Parathyroid adenoma (tissue), 2 donors: ENCODE results near the gene FDX1.

Experiments
- H2AFZ ChIP-seq: fragments of 300-600 bp; sonication (generic); one replicate; pipeline ENCODE4 v1.7.0; 2017; ENCODE audit warnings: antibody characterized with exemption, mild to moderate bottlenecking
- H3K27ac ChIP-seq: fragments of 300-600 bp; sonication (generic); one replicate; pipeline ENCODE4 v1.7.0; 2017
- H3K27me3 ChIP-seq: fragments of 300-600 bp; sonication (generic); one replicate; pipeline ENCODE4 v1.7.0; 2017; ENCODE audit warnings: low read length; ENCODE audit not compliant: control insufficient read depth, insufficient read depth
- H3K36me3 ChIP-seq: fragments of 300-600 bp; sonication (generic); one replicate; pipeline ENCODE4 v1.7.0; 2017; ENCODE audit warnings: low read length; ENCODE audit not compliant: control insufficient read depth, insufficient read depth
- H3K4me1 ChIP-seq: fragments of 300-600 bp; sonication (generic); one replicate; pipeline ENCODE4 v1.7.0; 2017; ENCODE audit warnings: control low read depth
- H3K4me2 ChIP-seq: fragments of 300-600 bp; sonication (generic); one replicate; pipeline ENCODE4 v1.7.0; 2017; ENCODE audit warnings: low read length
- H3K4me3 ChIP-seq: fragments of 300-600 bp; sonication (generic); one replicate; pipeline ENCODE4 v1.7.0; 2017; ENCODE audit warnings: low read depth, low read length
- H3K79me2 ChIP-seq: fragments of 300-600 bp; sonication (generic); one replicate; pipeline ENCODE4 v1.7.0; 2017; ENCODE audit warnings: control low read depth
- H3K9ac ChIP-seq: fragments of 300-600 bp; sonication (generic); one replicate; pipeline ENCODE4 v1.7.0; 2017; ENCODE audit warnings: mild to moderate bottlenecking
- H3K9me3 ChIP-seq: fragments of 300-600 bp; sonication (generic); one replicate; pipeline ENCODE4 v1.7.0; 2017; ENCODE audit warnings: low read length; ENCODE audit not compliant: control insufficient read depth
- TF ChIP-seq, protein P1 (sequence below): fragments of 300-600 bp; sonication (generic); IDR thresholded peaks from one replicate; pipeline ENCODE4 v1.7.0; 2017; ENCODE audit warnings: antibody characterized with exemption, mild to moderate bottlenecking
- donor health status: primary hyperparathyroidism.

Gene FDX1

DNA sequence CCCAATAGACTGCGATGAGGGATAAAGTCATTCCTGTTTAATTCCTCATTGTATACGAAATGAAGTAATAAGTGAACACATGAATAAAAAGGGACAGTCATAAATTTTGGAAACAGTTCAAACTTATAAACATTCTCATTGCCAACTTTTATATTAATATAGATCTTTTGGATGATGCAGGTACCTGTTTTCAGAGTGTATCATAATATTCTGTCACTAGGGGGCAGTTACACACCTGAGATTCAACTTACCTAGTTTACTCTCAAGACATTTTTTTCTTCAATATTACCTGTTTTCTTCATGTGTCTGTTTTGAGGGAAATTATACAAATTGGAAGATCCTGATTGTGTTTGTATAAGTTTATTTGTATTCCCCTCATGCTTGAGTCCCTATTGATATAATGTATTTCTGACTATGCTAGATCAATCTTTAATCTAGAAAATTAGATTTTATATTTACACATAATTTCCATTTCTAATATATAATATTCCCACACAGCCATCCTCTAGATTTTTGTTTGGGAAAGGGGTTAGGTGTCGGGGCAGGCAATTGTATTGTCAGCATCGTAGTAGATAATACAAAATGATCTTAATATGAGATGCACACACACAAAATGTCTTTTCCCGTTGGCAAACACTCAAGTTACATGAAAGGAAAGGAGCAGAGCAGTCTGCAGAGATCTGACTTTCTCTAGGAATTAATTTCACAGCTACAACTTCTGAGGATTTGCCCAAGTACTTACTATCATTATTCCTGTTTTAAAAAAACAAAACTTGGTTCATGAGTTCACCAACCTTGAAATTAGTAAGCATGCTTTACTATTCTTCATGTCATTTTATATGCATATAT, 18.4 kb downstream of the FDX1 start:
- Histone ChIP-seq H3K27me3 (no peaks in the 10 kb centered on the region), H3K27ac (no peak overlapping the region), H2AFZ (no peak overlapping the region), H3K79me2 (no peaks in the 10 kb centered on the region), H3K36me3 (no peaks in the 10 kb centered on the region), H3K4me2 (no peak overlapping the region), H3K9ac (no peak overlapping the region), H3K4me1 (no peaks in the 10 kb centered on the region), H3K4me3 (no peak overlapping the region), H3K9me3 (no peaks in the 10 kb centered on the region)
- TF ChIP-seq, protein P1, sequence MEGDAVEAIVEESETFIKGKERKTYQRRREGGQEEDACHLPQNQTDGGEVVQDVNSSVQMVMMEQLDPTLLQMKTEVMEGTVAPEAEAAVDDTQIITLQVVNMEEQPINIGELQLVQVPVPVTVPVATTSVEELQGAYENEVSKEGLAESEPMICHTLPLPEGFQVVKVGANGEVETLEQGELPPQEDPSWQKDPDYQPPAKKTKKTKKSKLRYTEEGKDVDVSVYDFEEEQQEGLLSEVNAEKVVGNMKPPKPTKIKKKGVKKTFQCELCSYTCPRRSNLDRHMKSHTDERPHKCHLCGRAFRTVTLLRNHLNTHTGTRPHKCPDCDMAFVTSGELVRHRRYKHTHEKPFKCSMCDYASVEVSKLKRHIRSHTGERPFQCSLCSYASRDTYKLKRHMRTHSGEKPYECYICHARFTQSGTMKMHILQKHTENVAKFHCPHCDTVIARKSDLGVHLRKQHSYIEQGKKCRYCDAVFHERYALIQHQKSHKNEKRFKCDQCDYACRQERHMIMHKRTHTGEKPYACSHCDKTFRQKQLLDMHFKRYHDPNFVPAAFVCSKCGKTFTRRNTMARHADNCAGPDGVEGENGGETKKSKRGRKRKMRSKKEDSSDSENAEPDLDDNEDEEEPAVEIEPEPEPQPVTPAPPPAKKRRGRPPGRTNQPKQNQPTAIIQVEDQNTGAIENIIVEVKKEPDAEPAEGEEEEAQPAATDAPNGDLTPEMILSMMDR: peak; percentile 33

DNA sequence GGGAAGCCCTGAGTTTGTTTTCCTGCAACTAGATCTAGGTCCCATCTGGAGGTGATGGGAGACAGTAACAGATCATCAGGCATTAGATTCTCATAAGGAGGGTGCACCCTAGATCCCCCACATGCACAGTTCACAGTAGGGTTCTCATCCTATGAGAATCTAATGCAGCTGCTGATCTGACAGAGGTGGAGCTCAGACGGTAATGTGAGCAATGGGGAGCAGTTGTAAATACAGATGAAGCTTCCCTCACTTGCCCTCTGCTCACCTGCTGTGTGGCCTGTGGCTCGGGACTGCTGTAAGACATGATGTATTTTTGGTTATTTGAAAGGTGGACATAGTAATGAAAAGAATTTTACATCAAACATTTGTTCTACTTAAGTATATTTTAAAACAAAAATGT, 20.5 kb downstream of the FDX1 start:
- no peak overlapping the region for H3K4me2 ChIP-seq

DNA sequence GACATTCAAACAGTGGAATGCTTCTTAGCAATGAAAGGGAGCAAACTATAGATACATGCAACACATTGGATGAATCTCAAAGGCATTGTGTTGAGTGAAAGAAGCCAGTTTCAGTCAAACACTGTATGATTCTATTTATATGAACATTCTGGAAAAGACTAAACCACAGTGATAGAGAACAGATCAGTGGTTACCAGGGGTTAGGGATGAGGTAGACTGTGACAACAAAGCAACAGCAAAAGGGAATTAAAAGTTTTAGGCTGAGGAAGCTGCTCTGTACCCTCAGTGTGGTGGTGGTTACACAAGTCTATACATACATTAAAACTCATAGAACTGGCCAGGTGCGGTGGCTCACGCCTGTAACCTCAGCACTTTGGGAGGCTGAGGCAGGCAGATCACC, 23.0 kb downstream of the FDX1 start:
- Histone ChIP-seq H3K9ac (no peak overlapping the region), H3K79me2 (no peaks in the 10 kb centered on the region), H3K27ac (no peak overlapping the region), H2AFZ (no peak overlapping the region), H3K4me1 (no peaks in the 10 kb centered on the region), H3K9me3 (no peaks in the 10 kb centered on the region), H3K4me3 (no peak overlapping the region), H3K36me3 (no peaks in the 10 kb centered on the region), H3K27me3 (no peaks in the 10 kb centered on the region), H3K4me2 (no peak overlapping the region)
- TF ChIP-seq, protein P1: no peak

More for the DNA sequence above, 20.5 kb downstream of the FDX1 start:
- H3K9ac ChIP-seq: no peak overlapping the region
- no peak overlapping the region for H2AFZ ChIP-seq
- TF ChIP-seq, protein P1: no peak
- H3K4me1 ChIP-seq: no peaks in the 10 kb centered on the region
- no peak overlapping the region for H3K4me3 ChIP-seq
- no peaks in the 10 kb centered on the region for H3K79me2 ChIP-seq
- no peaks in the 10 kb centered on the region for H3K9me3 ChIP-seq
- H3K27me3 ChIP-seq: no peaks in the 10 kb centered on the region
- no peak overlapping the region for H3K27ac ChIP-seq
- no peaks in the 10 kb centered on the region for H3K36me3 ChIP-seq

DNA sequence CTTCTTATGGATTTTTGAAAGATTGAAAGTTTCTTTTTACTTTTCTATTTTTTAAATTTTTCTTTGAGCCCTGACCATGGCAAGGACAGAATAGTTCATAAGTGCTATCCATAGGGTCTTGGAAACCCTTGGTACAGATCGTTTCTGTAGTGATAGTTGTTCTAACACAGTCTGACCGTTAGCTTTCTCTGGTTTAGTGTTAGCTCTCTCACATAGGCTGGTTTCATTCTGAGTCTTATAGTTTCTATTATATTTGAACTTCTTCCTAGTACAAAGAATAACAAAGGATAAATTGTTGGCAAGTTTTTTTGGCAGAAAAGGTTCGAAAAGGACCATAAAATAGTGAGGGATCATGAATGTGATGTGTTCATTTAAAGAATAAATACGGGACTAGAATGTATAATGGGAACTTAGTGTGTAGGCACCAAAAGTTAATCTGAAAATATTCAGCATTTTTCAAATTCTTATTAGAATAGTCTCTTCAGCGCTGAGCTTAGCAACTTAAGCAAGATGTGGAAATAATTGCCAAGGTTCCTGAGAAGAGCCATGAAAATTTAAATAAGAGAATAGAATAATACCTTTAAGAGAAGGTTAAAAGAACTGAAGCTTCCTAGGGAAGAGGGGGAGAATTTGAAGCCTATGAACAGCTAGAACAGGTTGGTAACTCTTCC, 24.1 kb downstream of the FDX1 start:
- Histone ChIP-seq H3K4me1 (no peaks in the 10 kb centered on the region), H2AFZ (no peak overlapping the region), H3K36me3 (no peaks in the 10 kb centered on the region), H3K27me3 (no peaks in the 10 kb centered on the region), H3K4me3 (no peak overlapping the region), H3K4me2 (no peak overlapping the region), H3K27ac (no peak overlapping the region), H3K9ac (no peak overlapping the region), H3K9me3 (no peaks in the 10 kb centered on the region), H3K79me2 (no peaks in the 10 kb centered on the region)
- TF ChIP-seq, protein P1: no peak
